GM12892 (cell line): Measurements from ENCODE around the gene BCAN.

Source experiments
- POLR2A ChIP-seq: IDR thresholded peaks from 2 replicates; pipeline ENCODE4 v1.6.1; 2011; ENCODE audit warnings: low read depth, low read length, control low read depth
- POLR2AphosphoS5 ChIP-seq: IDR thresholded peaks from 2 replicates; pipeline ENCODE4 v1.6.1; 2011; ENCODE audit warnings: low read depth, low read length, control low read depth
- TAF1 ChIP-seq: IDR thresholded peaks from 2 replicates; pipeline ENCODE4 v1.6.1; 2011; ENCODE audit warnings: low read depth, mild to moderate bottlenecking, control low read depth, low read length, borderline replicate concordance

DNA sequence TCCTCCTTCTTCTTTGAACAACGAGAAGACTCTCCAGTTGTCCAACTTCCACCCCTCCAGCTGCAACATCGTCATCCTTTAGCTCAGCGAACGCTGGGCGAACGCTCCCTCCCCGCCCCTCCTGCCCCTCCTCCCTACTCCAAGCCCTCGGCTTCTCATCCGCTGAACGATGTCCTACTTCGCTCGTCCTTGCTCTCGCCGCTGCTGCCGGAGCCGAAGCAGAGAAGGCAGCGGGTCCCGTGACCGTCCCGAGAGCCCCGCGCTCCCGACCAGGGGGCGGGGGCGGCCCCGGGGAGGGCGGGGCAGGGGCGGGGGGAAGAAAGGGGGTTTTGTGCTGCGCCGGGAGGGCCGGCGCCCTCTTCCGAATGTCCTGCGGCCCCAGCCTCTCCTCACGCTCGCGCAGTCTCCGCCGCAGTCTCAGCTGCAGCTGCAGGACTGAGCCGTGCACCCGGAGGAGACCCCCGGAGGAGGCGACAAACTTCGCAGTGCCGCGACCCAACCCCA, at the start of gene BCAN:
- no peak for TF ChIP-seq TAF1
- TF ChIP-seq POLR2A: no peak
- TF ChIP-seq POLR2AphosphoS5: no peak
